Hindlimb muscle (tissue), 1 donor: Measurements from ENCODE around the gene LOX. TPM values are rescaled to one million over a fixed set of nuclear protein-coding genes. Genes with fewer than 3 reads are reported as not detected.

Experiments
- DNase-seq: peaks from one replicate; pipeline ENCODE4 v3.0.0-alpha.2; 2013
- polyA plus RNA-seq: library from polyadenylated mRNA; unstranded; fragments of 120-200 nt; gene quantifications from one replicate; pipeline ENCODE4 v1.2.1, GENCODE V29; 2013; ENCODE audit not compliant: insufficient read length

The LOX gene
- polyA plus RNA-seq, 1 donor: 41.1 TPM

DNA sequence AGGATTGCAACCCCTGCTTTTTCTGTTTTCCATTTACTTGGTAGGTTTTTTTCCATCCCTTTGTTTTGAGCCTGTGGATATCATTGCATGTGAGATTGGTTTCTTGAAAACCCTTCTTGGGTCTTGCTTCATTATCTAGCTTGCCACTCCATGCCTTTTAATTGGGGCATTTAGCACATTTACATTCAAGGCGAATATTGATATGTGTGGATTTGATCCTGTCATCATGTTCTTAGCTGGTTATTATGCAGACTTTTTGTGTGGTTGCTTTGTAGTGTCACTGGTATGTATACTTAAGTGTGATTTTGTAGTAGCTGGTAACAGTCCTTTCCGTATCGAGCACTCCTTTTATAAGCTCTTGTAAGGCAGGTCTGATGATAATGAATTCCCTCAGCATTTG, 26.5 kb downstream of the LOX start:
- DNase-seq: no peak

DNA sequence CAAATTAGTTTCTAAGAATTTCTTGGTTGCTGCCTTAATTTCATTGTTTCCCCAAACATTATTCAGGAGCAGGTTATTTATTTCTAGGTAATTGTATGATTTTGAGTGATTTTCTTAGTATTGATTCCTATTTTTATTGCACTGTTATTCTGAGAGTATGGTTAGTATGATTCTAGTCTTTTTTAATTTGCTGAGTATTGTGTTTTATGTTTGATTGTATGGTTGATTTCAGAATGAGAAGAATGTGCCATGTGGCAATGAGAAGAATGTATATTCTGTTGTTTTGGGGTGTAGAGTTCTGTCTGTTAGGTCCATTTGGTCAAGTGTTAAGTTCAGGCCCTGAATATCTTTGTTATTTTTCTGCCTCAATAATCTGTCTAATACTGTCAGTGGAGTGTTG, 27.1 kb downstream of the LOX start:
- DNase-seq: no peak

DNA sequence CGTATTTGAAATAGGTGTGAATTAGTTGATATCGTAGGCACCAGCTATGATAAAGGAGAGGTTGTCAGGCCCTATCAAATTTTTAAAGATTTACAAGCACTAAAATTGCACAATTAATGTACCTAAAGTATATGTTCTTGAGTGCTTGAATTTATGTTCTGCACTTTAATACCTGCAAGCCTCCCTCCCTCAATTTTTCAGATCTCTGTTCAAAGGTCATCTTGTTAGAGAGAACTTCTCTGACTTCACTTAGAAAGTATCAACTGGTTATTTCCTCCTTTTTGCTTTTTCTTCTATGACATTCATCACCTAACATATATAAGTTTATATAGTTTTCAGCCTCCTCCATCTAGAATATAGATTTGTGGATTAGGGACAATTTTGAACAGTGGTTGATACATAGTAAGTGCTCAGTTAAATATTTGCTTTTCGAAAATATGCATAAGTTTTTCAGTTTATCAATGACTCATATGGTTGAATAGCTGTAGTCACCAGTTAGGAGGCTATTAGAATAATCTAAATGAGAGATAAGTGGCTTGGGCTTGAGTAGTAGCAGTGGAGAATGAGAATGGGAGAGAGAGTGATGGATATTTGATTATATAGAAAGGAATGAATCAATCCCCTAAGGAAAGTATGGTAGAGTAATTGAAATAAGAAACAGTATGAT, 37.3 kb downstream of the LOX start:
- DNase-seq: no peak

DNA sequence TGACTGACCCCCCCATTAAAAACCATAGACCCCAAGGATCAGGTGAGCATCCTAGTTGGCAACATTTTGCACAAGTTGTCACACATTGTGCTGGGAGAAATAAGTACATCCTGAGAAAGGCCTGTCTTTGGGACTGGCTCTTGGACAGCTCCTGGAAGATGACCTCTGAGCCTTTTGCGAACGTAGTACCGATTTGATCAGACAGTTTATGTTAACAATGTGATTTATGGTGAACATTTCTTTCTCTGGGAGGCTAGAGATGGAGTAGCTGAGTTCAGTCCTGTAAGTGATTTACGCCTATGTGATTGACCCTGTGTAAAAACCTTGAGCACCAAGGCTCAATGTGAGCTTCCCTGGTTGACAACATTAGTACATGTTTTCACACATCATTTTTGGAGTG, 41.7 kb downstream of the LOX start:
- DNase-seq: no peak

DNA sequence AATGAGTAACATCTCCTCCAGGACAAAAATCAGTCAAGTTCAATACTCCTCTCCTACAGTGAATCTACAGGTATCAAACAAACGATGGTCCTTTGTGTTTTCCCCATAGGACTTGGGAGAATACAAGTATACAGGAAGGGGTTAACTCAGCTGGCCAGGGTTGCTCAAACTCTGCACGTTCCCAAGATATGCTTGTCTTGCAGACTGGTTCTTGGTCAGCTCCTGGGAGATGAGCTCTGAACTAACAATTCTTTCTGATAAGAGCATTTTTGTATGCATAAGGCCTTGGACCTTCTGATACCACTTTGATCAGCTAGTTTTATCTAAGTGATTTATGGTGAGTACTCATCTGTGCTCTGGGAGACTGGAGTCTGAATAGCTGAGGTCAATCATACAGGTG, 42.1 kb downstream of the LOX start:
- DNase-seq: no peak

DNA sequence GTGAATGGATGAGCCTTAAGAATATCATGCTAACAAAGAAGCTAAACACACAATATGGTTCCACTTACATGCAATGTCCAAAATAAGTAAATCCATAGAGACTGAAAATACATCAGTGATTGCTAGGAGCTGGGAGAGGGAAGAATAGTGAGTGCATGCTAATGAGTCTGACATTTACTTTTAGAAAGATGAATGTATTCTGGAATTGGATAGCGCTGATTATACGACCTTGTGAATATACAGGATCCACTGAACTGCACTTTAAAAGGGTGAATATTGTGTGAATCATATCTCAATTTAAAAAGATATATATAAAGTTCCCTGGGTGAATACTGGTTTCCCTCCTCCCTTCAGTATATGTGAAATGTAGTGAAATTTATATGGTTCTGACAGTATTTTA, 46.2 kb downstream of the LOX start:
- no peak for DNase-seq

DNA sequence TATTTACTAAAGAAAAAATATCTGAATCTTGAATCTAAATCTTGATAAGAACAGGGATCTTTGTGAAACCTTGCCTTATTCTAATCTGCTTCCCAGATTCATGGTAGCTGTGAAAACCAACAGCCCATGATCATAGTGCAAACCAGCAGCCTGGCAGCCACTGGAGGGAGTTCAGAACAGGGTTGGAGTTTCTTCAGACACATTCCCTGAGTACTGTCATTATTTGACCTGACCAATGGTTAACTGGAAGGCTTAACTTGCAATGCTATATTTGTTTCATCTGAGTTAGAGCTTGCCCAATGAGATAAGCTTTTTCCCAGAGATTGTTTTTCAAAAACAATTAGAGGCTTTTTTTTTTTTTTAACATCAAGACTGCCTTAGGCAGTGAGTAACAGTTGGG, 47.8 kb downstream of the LOX start:
- no peak for DNase-seq

DNA sequence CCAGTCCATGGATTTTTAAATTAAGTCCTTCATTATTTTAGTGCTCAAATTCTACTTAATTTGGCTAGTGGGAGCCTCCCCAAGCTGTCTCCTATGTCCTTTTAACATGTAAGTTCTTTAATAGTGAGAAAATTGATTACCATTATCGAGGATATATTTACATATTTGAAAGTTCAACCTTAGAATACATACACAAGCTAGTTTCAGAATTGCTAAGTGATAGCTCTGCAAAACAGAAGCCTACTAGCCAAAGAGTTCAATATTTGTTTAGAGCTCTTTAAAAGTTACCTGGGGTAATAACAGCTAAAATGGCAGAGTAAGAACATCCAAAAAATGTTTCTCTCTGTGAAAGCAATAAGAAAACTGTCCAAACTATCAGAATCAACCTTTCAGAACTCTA, 48.2 kb downstream of the LOX start:
- no peak for DNase-seq

DNA sequence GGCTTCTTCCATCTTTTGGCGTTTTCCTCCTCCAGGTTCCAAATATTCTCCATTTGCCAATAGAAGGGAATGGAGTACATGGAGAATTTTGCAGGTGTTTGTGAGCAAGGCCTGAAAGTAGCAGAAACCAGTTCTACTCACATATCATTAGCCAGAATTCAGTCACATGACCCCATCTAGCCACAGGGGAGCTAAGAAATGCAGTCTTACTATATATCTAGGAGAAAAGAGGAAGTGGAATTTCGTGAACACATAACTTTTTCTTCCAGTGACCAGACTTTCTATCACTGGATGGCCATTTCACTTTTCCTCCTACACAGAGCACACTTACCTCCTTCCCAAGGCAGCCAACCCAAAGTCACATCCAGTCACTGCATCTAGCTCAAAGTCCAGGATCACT, 55.1 kb downstream of the LOX start:
- DNase-seq: no peak

DNA sequence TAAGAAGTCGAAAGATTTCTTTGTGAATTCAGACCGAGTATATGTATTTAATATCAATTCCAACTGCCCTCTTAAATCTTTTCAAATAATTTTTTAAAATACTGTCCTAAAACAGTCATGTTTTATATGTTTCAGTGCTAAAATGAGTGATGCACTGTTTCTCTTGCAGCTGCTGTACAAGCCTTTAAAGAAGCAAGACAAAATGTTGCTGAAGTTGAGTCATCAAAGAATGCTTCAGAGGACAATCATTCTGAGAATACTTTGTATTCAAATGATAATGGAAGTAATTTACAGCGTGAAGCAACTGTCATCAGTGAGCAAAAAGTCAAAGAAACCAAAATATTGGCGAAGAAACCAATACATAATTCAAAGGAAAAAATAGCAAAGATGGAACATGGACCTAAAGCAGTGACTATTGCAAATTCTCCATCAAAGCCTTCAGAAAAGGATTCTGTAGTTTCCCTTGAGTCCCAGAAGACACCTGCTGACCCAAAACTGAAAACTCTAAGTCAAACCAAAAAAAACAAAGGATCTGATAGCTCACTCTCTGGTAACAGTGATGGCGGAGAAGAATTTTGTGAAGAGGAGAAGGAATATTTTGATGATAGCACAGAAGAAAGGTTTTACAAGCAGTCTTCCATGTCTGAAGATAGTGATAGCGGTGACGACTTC, 58.0 kb downstream of the LOX start:
- no peak for DNase-seq

DNA sequence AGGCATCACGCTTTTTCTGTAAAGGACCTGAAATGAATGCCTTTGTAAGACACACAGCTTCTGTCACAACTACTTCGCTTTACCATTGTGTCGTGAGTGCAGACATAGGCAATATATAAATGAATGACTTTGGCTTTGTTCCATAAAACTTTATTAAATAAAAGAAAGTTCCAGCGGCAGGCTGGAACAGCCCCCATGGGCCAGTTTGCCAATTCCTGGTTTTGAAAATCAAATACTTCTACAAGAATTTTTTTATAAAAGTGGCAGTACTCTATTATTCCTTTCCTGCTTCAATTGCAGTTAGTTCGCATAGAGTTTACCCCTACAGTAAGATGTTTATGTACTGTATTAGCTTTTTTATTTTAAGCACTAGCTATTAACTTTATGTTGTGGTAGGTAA, 62.6 kb downstream of the LOX start:
- no peak for DNase-seq

DNA sequence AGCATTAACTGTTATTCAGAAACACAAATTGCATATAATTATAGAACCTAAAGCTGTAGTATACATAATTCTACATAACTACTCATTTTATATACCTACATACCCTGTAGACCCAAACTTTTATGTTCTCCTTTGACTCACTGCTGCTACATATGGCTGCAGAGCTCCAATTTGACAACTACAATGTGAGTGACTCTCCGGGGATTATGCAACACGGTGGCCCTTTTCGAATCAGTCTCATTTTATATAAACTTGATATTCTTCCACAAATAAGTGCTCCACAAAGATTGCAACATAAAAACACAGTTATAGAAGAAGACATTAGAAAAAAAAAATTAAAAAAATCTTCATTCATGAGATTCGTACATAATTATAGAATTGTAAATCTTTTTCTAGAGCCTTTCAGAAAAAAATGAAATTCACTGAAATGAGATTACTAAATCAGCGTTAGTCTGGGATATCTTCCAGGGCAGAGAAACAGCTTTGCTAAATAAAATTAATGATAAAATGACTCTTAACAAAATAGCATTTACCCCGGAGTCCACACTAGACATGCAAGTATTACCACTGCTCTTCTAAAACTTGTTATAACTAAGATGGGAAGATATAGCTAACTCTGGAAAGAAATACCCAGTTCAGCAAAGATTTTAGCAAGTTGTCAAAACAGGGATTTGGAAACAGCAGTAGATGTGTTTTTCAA, 63.7 kb downstream of the LOX start:
- no peak for DNase-seq

Other genes with a start within 250 kb of the LOX start
- gene FTMT, start 226.4 kb downstream of the LOX start, polyA plus RNA-seq: not detected
- 10.0 TPM for gene SRFBP1, start 116.3 kb downstream of the LOX start, polyA plus RNA-seq
- gene ZNF474, start 51.3 kb upstream of the LOX start, polyA plus RNA-seq: 0.59 TPM
- gene SNCAIP, start 234.0 kb upstream of the LOX start, polyA plus RNA-seq: 5.7 TPM